Fibroblast of skin of scalp (primary cell): ENCODE results near the gene GREB1.
"Not testable (repeated sequence)": the region's sequence is repeated elsewhere in the genome, so short reads cannot be mapped to it uniquely, and the experiment has no call there.

Experiments used
- DNase-seq: peaks from one replicate; pipeline ENCODE4 v3.0.0-alpha.2; 2013

GREB1 gene

GRCh38 chr2:11639503-11639902 is 105.7 kb downstream of the GREB1 start:
- DNase-seq = no peak

GRCh38 chr2:11640132-11640531 is 106.3 kb downstream of the GREB1 start:
- DNase-seq = no peak

GRCh38 chr2:11642972-11643371 is 109.1 kb downstream of the GREB1 start:
- DNase-seq = no peak

GRCh38 chr2:11644293-11644692 is 110.4 kb downstream of the GREB1 start:
- no peak for DNase-seq

GRCh38 chr2:11646530-11646929 is 112.7 kb downstream of the GREB1 start:
- no peak for DNase-seq

- DNase-seq = peak; percentile 11
These were observed 114.2 kb downstream of the GREB1 start for GRCh38 chr2:11647834-11648600.

- DNase-seq = no peak
These were observed 115.2 kb downstream of the GREB1 start for GRCh38 chr2:11649093-11649492.

GRCh38 chr2:11651856-11652548 is 118.2 kb downstream of the GREB1 start:
- no peak for DNase-seq

- DNase-seq = no peak
These were observed 118.7 kb downstream of the GREB1 start for GRCh38 chr2:11652553-11652952.

GRCh38 chr2:11655495-11655894 is 121.7 kb downstream of the GREB1 start:
- DNase-seq = no peak

- no peak for DNase-seq
These were observed 122.4 kb downstream of the GREB1 start for GRCh38 chr2:11656252-11656651.

GRCh38 chr2:11656671-11657101 is 122.8 kb downstream of the GREB1 start:
- no peak for DNase-seq

GRCh38 chr2:11657195-11657594 is 123.3 kb downstream of the GREB1 start:
- no peak for DNase-seq

- no peak for DNase-seq
These were observed 123.8 kb downstream of the GREB1 start for GRCh38 chr2:11657646-11658045.

- no peak for DNase-seq
These were observed 124.6 kb downstream of the GREB1 start for GRCh38 chr2:11658208-11659114.

GRCh38 chr2:11659115-11659475 is 125.2 kb downstream of the GREB1 start:
- no peak for DNase-seq

- DNase-seq = no peak
These were observed 126.0 kb downstream of the GREB1 start for GRCh38 chr2:11659851-11660250.

- DNase-seq = not testable (repeated sequence)
These were observed 126.6 kb downstream of the GREB1 start for GRCh38 chr2:11660396-11660795.

- no peak for DNase-seq
These were observed 128.1 kb downstream of the GREB1 start for GRCh38 chr2:11661891-11662435.

GRCh38 chr2:11662882-11663281 is 129.0 kb downstream of the GREB1 start:
- no peak for DNase-seq

GRCh38 chr2:11663427-11663826 is 129.6 kb downstream of the GREB1 start:
- DNase-seq = peak; percentile 45

- DNase-seq = no peak
These were observed 131.2 kb downstream of the GREB1 start for GRCh38 chr2:11665028-11665427.
